ENCODE data around the gene MYOT.

Gene MYOT

DNA sequence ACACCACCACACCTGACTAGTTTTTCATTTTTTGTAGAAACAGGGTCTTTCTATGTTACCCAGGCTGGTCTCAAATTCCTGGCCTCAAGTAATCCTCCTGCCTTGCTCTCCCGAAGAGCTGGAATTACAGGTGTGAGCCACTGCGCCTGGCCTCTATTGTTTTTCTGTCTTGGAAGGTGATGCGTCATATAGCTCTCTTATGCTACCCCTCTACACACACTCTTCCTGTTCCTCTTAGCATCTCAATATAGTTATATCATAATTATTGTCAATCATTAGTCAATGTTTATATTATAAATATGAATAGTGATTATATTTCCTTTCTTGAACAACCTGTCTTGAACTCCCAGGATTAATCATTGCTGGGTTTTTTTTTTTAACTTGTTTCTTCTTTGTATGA is 28.9 kb downstream of the MYOT start:
- no peak for DNase-seq (ENCODE audit: extremely low read depth in 1 of 2, low read depth in 1 of 2)

GRCh38 chr5:137899493-137899892 is 31.8 kb downstream of the MYOT start:
- no peak for DNase-seq (ENCODE audit: extremely low read depth in 1 of 2, low read depth in 1 of 2)

DNA sequence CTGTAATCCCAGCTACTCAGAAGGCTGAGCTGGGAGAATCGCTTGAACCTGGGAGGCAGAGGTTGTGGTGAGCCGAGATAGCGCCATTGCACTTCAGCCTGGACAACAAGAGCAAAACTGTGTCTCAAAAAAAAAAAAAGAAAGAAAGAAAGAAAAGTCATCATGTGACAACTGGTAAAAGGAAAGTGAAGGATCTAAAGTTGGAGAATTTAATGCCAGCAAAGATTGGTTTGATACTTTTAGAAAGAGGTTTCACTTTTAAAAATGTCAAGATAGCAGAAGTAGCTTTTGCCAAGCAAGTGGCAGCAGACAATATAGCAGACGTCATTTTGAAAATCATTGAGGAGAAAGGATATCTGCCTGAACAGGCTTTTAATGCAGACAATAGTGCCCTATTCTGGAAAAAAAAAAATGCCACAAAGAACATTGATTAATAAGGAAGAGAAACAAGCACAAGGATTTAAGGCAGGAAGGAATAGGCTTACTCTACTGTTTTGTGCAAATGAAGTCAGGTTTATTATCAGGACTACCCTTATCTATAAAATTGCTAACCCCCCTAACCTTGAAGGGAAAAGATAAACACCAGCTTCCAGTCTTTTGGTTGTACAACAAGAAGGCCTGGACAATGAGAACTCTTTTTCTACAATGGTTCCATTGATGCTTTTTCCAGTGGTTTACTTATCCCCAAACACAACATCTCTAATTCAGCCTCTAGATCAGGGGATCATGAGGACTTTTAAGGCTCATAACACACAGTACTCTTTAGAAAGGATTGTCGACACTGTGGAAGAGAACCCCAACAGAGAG is 33.6 kb downstream of the MYOT start:
- no peak for DNase-seq (ENCODE audit: extremely low read depth in 1 of 2, low read depth in 1 of 2)

GRCh38 chr5:137902408-137903133 is 34.9 kb downstream of the MYOT start:
- no peak for DNase-seq (ENCODE audit: extremely low read depth in 1 of 2, low read depth in 1 of 2)

- no peak for DNase-seq (ENCODE audit: extremely low read depth in 1 of 2, low read depth in 1 of 2)
Measured at GRCh38 chr5:137914758-137915157, 47.1 kb downstream of the MYOT start.

GRCh38 chr5:137916923-137917322 is 49.3 kb downstream of the MYOT start:
- DNase-seq (ENCODE audit: extremely low read depth in 1 of 2, low read depth in 1 of 2) = no peak

- DNase-seq (ENCODE audit: extremely low read depth in 1 of 2, low read depth in 1 of 2) = no peak
Measured at GRCh38 chr5:137921931-137922330, 54.3 kb downstream of the MYOT start.

DNA sequence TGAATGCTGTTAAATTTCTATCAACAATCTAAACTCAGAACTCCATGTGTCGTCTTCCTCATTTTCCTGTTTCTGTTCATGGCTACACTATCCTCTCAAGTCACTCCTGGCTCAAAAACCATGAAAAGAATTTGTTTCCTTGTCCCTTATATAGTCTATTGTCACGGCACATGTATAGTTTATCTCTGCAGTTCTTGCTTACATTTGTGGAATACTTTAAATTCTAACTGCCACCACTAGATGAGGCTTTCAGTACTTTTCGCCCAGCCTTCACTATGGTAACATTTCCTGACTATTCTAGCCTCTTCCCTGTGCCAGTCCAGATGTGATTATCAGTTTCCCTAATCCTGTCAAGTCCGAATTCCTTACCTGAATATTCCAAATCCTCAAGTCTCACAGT is 56.2 kb downstream of the MYOT start:
- DNase-seq (ENCODE audit: extremely low read depth in 1 of 2, low read depth in 1 of 2) = no peak

DNA sequence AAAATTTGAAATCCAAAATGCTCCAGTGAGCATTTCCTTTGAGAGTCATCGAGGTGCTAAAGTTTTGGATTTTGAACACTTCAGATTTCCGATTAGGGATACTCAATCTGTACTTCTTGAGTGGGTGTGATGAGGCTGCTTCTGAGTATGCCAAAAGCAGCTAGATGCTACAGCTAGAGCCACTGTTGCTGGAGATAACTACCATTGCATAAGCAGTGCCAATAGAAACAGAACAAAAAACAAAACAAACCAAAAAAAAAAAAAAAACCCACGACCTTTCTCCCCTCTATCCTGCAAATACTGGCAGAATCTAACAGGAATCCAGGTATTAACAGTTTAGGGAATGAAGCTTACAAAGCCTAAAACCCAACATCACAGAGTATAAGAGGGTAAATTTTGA is 65.1 kb downstream of the MYOT start:
- no peak for DNase-seq (ENCODE audit: extremely low read depth in 1 of 2, low read depth in 1 of 2)

DNA sequence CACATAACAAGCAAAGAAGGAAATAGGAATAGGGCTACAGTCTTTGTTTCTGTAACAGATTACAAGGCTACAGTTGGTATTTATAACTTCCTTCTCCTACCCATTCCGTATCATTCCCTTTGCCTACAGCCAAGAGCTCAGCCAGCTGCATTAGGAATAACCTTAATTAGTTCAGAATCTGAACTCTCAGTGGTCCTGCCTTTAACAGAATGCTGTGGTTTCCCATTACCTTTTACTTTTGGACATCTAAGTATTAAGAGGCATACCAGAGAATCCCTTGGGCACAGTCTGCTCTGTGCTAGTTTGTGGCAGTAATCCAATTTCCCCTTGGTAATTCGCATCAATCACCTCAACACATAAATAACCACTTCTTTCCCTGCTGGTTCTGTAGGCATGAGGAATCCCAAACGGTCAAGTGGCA is 65.8 kb downstream of the MYOT start:
- DNase-seq (ENCODE audit: extremely low read depth in 1 of 2, low read depth in 1 of 2) = no peak

GRCh38 chr5:137935190-137935589 is 67.5 kb downstream of the MYOT start:
- DNase-seq (ENCODE audit: extremely low read depth in 1 of 2, low read depth in 1 of 2) = no peak

DNA sequence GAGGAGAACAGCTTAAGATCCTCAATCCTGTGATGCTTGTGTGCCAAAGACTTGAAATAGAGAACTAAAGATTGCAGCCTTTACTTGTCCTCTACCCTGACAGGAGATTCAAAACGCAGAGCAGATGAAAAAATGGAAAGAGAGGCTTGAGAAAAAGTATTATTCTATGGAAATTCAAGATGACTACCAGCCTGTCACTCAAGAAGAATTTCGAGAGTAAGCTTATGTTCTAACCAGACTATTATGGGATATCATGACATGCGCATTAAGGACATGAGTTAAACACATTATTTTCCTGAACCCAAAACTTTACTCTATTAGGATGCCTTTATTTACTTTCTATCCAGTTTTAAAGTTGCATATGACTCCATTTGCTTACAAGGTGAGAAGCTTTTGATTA is 68.0 kb downstream of the MYOT start:
- DNase-seq (ENCODE audit: extremely low read depth in 1 of 2, low read depth in 1 of 2) = no peak

Measured in stimulated activated CD8-positive, alpha-beta memory T cell treated with anti-CD3 and anti-CD28 coated beads, Interleukin-7, amount 100 ng/mL, for 48 hours (primary cell).